GM13976 (cell line): ENCODE results near the gene KIRREL3.

ENCODE experiments used
- DNase-seq: peaks from one replicate; pipeline ENCODE4 v3.0.0; 2012; ENCODE audit warnings: low spot score
- in situ Hi-C: fragments of 300-500 bp; cut with MboI; formaldehyde crosslinking; loops from one replicate; pipeline ENCODE4 v1.12.0; 2022; ENCODE audit warnings: low sequenced_read_pairs, mixed read lengths, inconsistent platforms; ENCODE audit not compliant: unreplicated experiment
- TF ChIP-seq, protein P1 (sequence below): IDR thresholded peaks from 2 replicates; pipeline ENCODE4 v1.5.1; 2012; ENCODE audit warnings: borderline replicate concordance, mild to moderate bottlenecking; ENCODE audit not compliant: insufficient read depth; ENCODE audit errors: extremely low read depth, missing control alignments, control extremely low read depth

KIRREL3 gene

DNA sequence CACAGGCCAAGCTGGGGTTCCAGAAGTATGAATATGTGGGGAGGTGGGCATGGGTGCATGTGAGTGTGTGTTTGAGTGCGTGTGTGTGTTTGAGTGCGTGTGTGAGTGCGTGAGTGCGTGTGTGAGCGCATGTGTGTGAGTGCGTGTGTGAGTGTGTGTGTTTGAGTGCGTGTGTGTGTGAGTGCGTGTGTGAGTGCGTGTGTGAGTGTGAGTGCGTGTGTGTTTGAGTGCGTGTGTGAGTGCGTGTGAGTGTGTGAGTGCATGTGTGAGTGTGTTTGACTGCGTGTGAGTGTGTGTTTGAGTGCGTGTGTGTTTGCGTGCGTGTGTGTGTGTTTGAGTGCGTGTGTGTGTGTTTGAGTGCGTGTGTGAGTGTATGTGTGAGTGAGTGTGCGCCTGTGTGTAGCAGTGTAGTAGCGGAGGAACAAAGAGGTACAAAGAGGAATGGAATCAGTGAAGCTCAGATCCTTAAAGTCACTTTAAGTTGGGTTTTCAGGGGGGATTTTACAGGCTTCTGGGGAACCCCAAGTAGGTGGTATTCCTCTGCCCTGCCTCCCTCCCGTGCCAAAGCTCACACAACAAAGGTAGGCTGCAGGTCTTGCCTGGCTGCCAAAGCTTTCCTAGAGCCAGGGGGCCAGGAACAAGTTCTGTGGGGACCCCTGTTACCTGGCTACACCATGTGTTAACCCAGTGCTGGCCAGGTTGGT is 137.1 kb downstream of the KIRREL3 start:
- DNase-seq = no peak
- TF ChIP-seq, protein P1, sequence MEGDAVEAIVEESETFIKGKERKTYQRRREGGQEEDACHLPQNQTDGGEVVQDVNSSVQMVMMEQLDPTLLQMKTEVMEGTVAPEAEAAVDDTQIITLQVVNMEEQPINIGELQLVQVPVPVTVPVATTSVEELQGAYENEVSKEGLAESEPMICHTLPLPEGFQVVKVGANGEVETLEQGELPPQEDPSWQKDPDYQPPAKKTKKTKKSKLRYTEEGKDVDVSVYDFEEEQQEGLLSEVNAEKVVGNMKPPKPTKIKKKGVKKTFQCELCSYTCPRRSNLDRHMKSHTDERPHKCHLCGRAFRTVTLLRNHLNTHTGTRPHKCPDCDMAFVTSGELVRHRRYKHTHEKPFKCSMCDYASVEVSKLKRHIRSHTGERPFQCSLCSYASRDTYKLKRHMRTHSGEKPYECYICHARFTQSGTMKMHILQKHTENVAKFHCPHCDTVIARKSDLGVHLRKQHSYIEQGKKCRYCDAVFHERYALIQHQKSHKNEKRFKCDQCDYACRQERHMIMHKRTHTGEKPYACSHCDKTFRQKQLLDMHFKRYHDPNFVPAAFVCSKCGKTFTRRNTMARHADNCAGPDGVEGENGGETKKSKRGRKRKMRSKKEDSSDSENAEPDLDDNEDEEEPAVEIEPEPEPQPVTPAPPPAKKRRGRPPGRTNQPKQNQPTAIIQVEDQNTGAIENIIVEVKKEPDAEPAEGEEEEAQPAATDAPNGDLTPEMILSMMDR = no peak
- in situ Hi-C loops = no loop called here

- in situ Hi-C loops = no loop called here
- DNase-seq = no peak
- TF ChIP-seq, protein P1 = no peak
Observed at GRCh38 chr11:126862664-126863243, 137.8 kb downstream of the KIRREL3 start.

DNA sequence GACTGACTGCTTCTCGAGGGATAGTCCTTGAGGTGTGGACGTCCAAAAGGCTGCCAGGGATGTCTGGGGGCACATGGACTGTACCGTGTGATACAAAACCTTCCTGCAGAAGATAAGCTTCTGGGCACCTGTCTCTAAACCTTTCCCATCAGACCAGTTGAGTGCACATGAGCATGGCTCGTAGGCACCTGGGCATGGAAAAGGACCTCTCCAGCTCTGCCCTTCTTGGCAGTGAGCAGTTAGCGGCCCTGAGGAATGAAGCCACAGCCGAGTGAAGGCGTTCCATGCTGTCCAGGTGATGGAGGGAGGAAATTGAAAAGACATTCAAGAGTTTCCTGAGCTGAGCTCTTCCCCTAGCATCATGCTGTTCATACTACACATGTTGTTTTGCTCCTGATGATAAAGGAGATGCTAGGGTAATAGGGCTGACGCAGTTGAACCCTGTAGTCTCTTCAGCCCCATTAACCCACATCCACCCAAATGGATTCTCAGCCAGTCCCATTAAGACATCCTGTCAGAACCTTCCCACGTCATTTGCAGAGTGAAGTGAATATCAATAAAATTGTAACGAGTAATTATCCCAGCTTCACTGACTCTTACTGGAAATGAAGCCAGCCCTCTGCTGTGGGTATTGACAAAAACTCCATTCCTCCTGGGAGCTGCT is 138.6 kb downstream of the KIRREL3 start:
- in situ Hi-C loops = no loop called here
- no peak for DNase-seq
- TF ChIP-seq, protein P1 = no peak

GRCh38 chr11:126857860-126858808 is 142.4 kb downstream of the KIRREL3 start:
- in situ Hi-C loops = no loop called here
- TF ChIP-seq, protein P1 = no peak
- DNase-seq = no peak

DNA sequence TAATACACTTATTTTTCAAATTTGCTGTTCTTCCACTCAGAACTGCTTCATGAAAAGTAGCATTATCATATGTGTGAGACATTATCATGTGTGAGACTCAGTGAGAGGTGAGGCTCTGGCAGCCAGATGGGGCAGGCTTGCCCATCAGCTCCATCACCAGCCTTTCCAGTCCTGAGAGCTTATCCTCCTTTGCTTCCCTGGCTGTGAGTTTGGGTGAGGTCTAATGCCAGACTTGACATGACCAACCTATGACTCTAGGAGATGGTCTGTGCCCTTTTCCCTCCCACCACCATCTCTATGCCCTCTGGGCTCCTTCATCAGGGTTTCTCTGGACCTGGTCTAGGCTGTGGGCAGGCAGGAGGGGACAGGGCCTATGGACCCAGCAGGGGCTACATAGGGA is 145.0 kb downstream of the KIRREL3 start:
- in situ Hi-C loops = no loop called here
- no peak for DNase-seq
- TF ChIP-seq, protein P1 = no peak

DNA sequence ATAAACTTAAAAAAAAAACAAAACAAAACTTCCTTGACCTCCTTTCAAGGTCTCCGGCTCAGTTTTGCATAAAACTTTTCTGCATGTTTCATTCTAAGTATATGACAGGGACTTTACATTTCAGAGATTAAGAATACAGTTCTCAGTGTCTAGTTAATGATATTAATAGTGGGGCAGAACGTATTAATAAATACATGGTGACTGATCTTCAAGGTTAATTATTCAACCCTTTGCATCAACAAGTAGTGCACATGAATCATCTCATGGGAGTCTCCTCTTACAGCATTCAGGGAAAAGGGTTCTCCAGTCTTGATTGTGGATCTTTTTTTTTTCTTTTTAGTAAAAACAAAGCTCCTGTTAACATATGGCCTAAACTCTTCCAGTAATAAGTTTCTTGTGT is 146.8 kb downstream of the KIRREL3 start:
- DNase-seq = no peak
- in situ Hi-C loops = no loop called here
- TF ChIP-seq, protein P1 = no peak
